H7 (cell line): ENCODE measurements around the gene HSPD1. TPM values are rescaled to one million over a fixed set of nuclear protein-coding genes. Genes with fewer than 3 reads are reported as not detected.
"Not testable (repeated sequence)": the region's sequence is repeated elsewhere in the genome, so short reads cannot be mapped to it uniquely, and the experiment has no call there.

Source experiments
- DNase-seq: peaks from one replicate; pipeline ENCODE4 v3.0.0; 2012
- H3K27me3 ChIP-seq: 2 replicates; pipeline ENCODE4 v1.6.0; 2011; ENCODE audit warnings: mild to moderate bottlenecking, low read length; ENCODE audit not compliant: control insufficient read depth, insufficient read depth
- H3K36me3 ChIP-seq: replicated peaks from 2 replicates; pipeline ENCODE4 v1.5.1; 2011; ENCODE audit warnings: low read length; ENCODE audit not compliant: control insufficient read depth, insufficient read depth
- H3K4me3 ChIP-seq: 2 replicates; pipeline ENCODE4 v1.5.1; 2011; ENCODE audit warnings: low read depth, mild to moderate bottlenecking, control low read depth, low read length, moderate library complexity; ENCODE audit not compliant: insufficient read depth
- total RNA-seq: library from RNA; depleted of rRNA; stranded (reverse); fragments of >200 nt; shearing (Covaris generic); gene quantifications from 2 replicates; pipeline ENCODE4 v1.2.3, GENCODE V29; 2014

Gene HSPD1
- total RNA-seq, 1 experiment from 2014 or later = 552 TPM

- Histone ChIP-seq H3K36me3 (peaks cover 7% of the 10 kb centered on the region), H3K4me3 (no peak overlapping the region), H3K27me3 (no peaks in the 10 kb centered on the region)
- DNase-seq = no peak
Measured at GRCh38 chr2:197504000-197504399, 4.4 kb upstream of the HSPD1 start.

- DNase-seq = no peak
- no peaks in the 10 kb centered on the region for H3K27me3 ChIP-seq
- no peak overlapping the region for H3K4me3 ChIP-seq
- peaks cover 14% of the 10 kb centered on the region for H3K36me3 ChIP-seq
Measured at GRCh38 chr2:197502685-197503084, 3.0 kb upstream of the HSPD1 start.

GRCh38 chr2:197502201-197502600 is 2.6 kb upstream of the HSPD1 start:
- H3K36me3 ChIP-seq = peaks cover 18% of the 10 kb centered on the region
- no peaks in the 10 kb centered on the region for H3K27me3 ChIP-seq
- H3K4me3 ChIP-seq = no peak overlapping the region
- DNase-seq = no peak

- DNase-seq = no peak
- no peaks in the 10 kb centered on the region for H3K27me3 ChIP-seq
- peak overlapping the region; percentile 92 for H3K4me3 ChIP-seq
- peaks cover 25% of the 10 kb centered on the region for H3K36me3 ChIP-seq
Measured at GRCh38 chr2:197500503-197501131, 977 bp upstream of the HSPD1 start.

- peaks cover 33% of the 10 kb centered on the region for H3K36me3 ChIP-seq
- peak overlapping the region; percentile 92 for H3K4me3 ChIP-seq
- no peaks in the 10 kb centered on the region for H3K27me3 ChIP-seq
- peak; percentile 71 for DNase-seq
Measured at GRCh38 chr2:197498937-197499593, 575 bp downstream of the HSPD1 start.

- Histone ChIP-seq H3K27me3 (no peaks in the 10 kb centered on the region), H3K36me3 (peaks cover 35% of the 10 kb centered on the region), H3K4me3 (peak overlapping the region; percentile 92)
- no peak for DNase-seq
Measured at GRCh38 chr2:197498235-197498936, 1.3 kb downstream of the HSPD1 start.

GRCh38 chr2:197497326-197497725 is 2.3 kb downstream of the HSPD1 start:
- H3K36me3 ChIP-seq = peaks cover 42% of the 10 kb centered on the region
- no peaks in the 10 kb centered on the region for H3K27me3 ChIP-seq
- DNase-seq = no peak
- no peak overlapping the region for H3K4me3 ChIP-seq

- no peaks in the 10 kb centered on the region for H3K27me3 ChIP-seq
- DNase-seq = no peak
- no peak overlapping the region for H3K4me3 ChIP-seq
- peaks cover 47% of the 10 kb centered on the region for H3K36me3 ChIP-seq
Measured at GRCh38 chr2:197496695-197497094, 2.9 kb downstream of the HSPD1 start.

- DNase-seq = no peak
- H3K36me3 ChIP-seq = peaks cover 54% of the 10 kb centered on the region
- H3K27me3 ChIP-seq = no peaks in the 10 kb centered on the region
- no peak overlapping the region for H3K4me3 ChIP-seq
Measured at GRCh38 chr2:197495433-197496134, 4.1 kb downstream of the HSPD1 start.

- peaks cover 41% of the 10 kb centered on the region for H3K36me3 ChIP-seq
Measured at GRCh38 chr2:197487385-197487784, 12.3 kb downstream of the HSPD1 start.

GRCh38 chr2:197486175-197486574 is 13.5 kb downstream of the HSPD1 start:
- DNase-seq = no peak
- H3K36me3 ChIP-seq = peaks cover 30% of the 10 kb centered on the region
- no peak overlapping the region for H3K4me3 ChIP-seq
- H3K27me3 ChIP-seq = no peaks in the 10 kb centered on the region

More at GRCh38 chr2:197487385-197487784, 12.3 kb downstream of the HSPD1 start:
- DNase-seq = no peak
- Histone ChIP-seq H3K27me3 (no peaks in the 10 kb centered on the region), H3K4me3 (no peak overlapping the region)

GRCh38 chr2:197484248-197484647 is 15.4 kb downstream of the HSPD1 start:
- not testable (repeated sequence) for DNase-seq, H3K4me3 ChIP-seq, H3K27me3 ChIP-seq
- peaks cover 17% of the 10 kb centered on the region for H3K36me3 ChIP-seq

- no peak for DNase-seq
- H3K36me3 ChIP-seq = peaks cover 4% of the 10 kb centered on the region
- H3K27me3 ChIP-seq = no peaks in the 10 kb centered on the region
- no peak overlapping the region for H3K4me3 ChIP-seq
Measured at GRCh38 chr2:197480165-197481036, 19.2 kb downstream of the HSPD1 start.

- no peaks in the 10 kb centered on the region for H3K27me3 ChIP-seq
- no peak overlapping the region for H3K4me3 ChIP-seq
- DNase-seq = no peak
- H3K36me3 ChIP-seq = peaks cover 9% of the 10 kb centered on the region
Measured at GRCh38 chr2:197477797-197478196, 21.8 kb downstream of the HSPD1 start.
